HEK293 (cell line): ENCODE data around the gene SERPINB6.

Experiments
- CTCF ChIA-PET: fragments of 350-600 bp; formaldehyde crosslinking; extraction: SDS; loops from one replicate; lab custom pipeline; 2021; ENCODE audit warnings: antibody characterized with exemption; lab: Yijun Ruan, JAX
- POLR2A ChIA-PET: fragments of 300-600 bp; formaldehyde crosslinking; extraction: SDS; loops from one replicate; lab custom pipeline; 2020; ENCODE audit warnings: antibody characterized with exemption, inconsistent platforms; lab: Yijun Ruan, JAX
- H3K27ac ChIP-seq: fragments of 200-500 bp; sonication (Bioruptor generic); 2 replicates; pipeline ENCODE4 v1.5.1; 2014; ENCODE audit warnings: low read depth, low read length, control low read depth, inconsistent platforms; ENCODE audit errors: extremely low read depth
- H3K36me3 ChIP-seq, 2 experiments: fragments of 200-500 bp in 1 of 2; sonication (Bioruptor generic) in 1 of 2; 1 replicate in 1 of 2; 2 replicates in 1 of 2; pipeline ENCODE4 v1.5.1; 2014 to 2017; ENCODE audit warnings: inconsistent platforms in 2 of 2, low read length in 2 of 2; ENCODE audit not compliant: control insufficient read depth in 2 of 2, insufficient read depth in 1 of 2
- H3K4me1 ChIP-seq: fragments of 200-500 bp; sonication (Bioruptor generic); 2 replicates; pipeline ENCODE4 v1.5.1; 2014; ENCODE audit warnings: mild to moderate bottlenecking, low read length, inconsistent platforms; ENCODE audit not compliant: control insufficient read depth, insufficient read depth
- H3K4me3 ChIP-seq: 2 replicates; pipeline ENCODE4 v1.5.1; 2011; ENCODE audit warnings: low read depth, mild to moderate bottlenecking, control low read depth, low read length, moderate library complexity
- H3K9me3 ChIP-seq: fragments of 200-500 bp; sonication (Bioruptor generic); 2 replicates; pipeline ENCODE4 v1.5.1; 2014; ENCODE audit warnings: low read depth, low read length, inconsistent platforms; ENCODE audit not compliant: control insufficient read depth, insufficient read depth
- BCL6B ChIP-seq: fragments of 450-650 bp; formaldehyde crosslinking; IDR thresholded peaks from 2 replicates; pipeline ENCODE4 v1.5.1; 2017; ENCODE audit warnings: missing biosample characterization, missing genetic modification characterization
- HOXC10 ChIP-seq: sonication (generic); formaldehyde crosslinking; IDR thresholded peaks from 2 replicates; pipeline ENCODE4 v1.8.1; 2023; ENCODE audit warnings: mild to moderate bottlenecking, missing genetic modification reagents
- ZBTB48 ChIP-seq: fragments of 450-650 bp; formaldehyde crosslinking; IDR thresholded peaks from 2 replicates; pipeline ENCODE4 v1.5.1; 2016; ENCODE audit warnings: missing biosample characterization, missing genetic modification characterization
- ZEB2 ChIP-seq: fragments of 450-650 bp; formaldehyde crosslinking; IDR thresholded peaks from 2 replicates; pipeline ENCODE4 v1.5.1; 2016; ENCODE audit warnings: missing biosample characterization, missing genetic modification characterization
- ZNF10 ChIP-seq: fragments of 450-650 bp; formaldehyde crosslinking; IDR thresholded peaks from 2 replicates; pipeline ENCODE4 v1.5.1; 2017; ENCODE audit warnings: missing biosample characterization, missing genetic modification characterization
- ZNF114 ChIP-seq: fragments of 450-650 bp; formaldehyde crosslinking; IDR thresholded peaks from 2 replicates; pipeline ENCODE4 v1.5.0; 2017; ENCODE audit warnings: missing biosample characterization, missing genetic modification characterization
- ZNF138 ChIP-seq: fragments of 450-650 bp; formaldehyde crosslinking; IDR thresholded peaks from 2 replicates; pipeline ENCODE4 v1.5.1; 2016; ENCODE audit warnings: missing biosample characterization, missing genetic modification characterization, borderline replicate concordance
- ZNF23 ChIP-seq: fragments of 450-650 bp; formaldehyde crosslinking; IDR thresholded peaks from 2 replicates; pipeline ENCODE4 v1.5.1; 2016; ENCODE audit warnings: missing biosample characterization, missing genetic modification characterization, borderline replicate concordance
- ZNF341 ChIP-seq: fragments of 450-650 bp; formaldehyde crosslinking; IDR thresholded peaks from 2 replicates; pipeline ENCODE4; 2016; ENCODE audit warnings: low read depth, missing biosample characterization, missing genetic modification characterization
- ZNF48 ChIP-seq: fragments of 450-650 bp; formaldehyde crosslinking; IDR thresholded peaks from 2 replicates; pipeline ENCODE4 v1.5.1; 2016; ENCODE audit warnings: missing biosample characterization, missing genetic modification characterization
- ZNF670 ChIP-seq: fragments of 450-650 bp; formaldehyde crosslinking; IDR thresholded peaks from 2 replicates; pipeline ENCODE4 v1.5.1; 2016; ENCODE audit warnings: missing biosample characterization, missing genetic modification characterization, low read depth
- ZNF707 ChIP-seq: fragments of 450-650 bp; formaldehyde crosslinking; IDR thresholded peaks from 2 replicates; pipeline ENCODE4 v1.5.1; 2016; ENCODE audit warnings: missing biosample characterization, missing genetic modification characterization
- ZNF792 ChIP-seq: fragments of 450-650 bp; formaldehyde crosslinking; IDR thresholded peaks from 2 replicates; pipeline ENCODE4 v1.5.1; 2016; ENCODE audit warnings: missing biosample characterization, missing genetic modification characterization
- TF ChIP-seq, protein P1 (sequence below): fragments of 450-650 bp; formaldehyde crosslinking; IDR thresholded peaks from 2 replicates; pipeline ENCODE4 v1.5.1; 2017; ENCODE audit warnings: missing biosample characterization, missing genetic modification characterization
- TF ChIP-seq, protein P2 (sequence below): fragments of 450-650 bp; formaldehyde crosslinking; IDR thresholded peaks from 2 replicates; pipeline ENCODE4 v1.5.1; 2016; ENCODE audit warnings: missing biosample characterization, missing genetic modification characterization
- TF ChIP-seq, protein P3 (sequence below): fragments of 450-650 bp; formaldehyde crosslinking; IDR thresholded peaks from 2 replicates; pipeline ENCODE4 v1.5.1; 2016; ENCODE audit warnings: missing biosample characterization, missing genetic modification characterization

SERPINB6 gene

GRCh38 chr6:3016473-3017280, 45.3 kb upstream of the SERPINB6 start:
- POLR2A ChIA-PET, result interaction anchor here (1.4 to 1.8 kb wide), 2 partner anchors 9 to 15 kb away, joined by 5 read pairs; no protein-coding TSS in a partner anchor
- no peak for TF ChIP-seq ZNF10
- TF ChIP-seq, protein P1, sequence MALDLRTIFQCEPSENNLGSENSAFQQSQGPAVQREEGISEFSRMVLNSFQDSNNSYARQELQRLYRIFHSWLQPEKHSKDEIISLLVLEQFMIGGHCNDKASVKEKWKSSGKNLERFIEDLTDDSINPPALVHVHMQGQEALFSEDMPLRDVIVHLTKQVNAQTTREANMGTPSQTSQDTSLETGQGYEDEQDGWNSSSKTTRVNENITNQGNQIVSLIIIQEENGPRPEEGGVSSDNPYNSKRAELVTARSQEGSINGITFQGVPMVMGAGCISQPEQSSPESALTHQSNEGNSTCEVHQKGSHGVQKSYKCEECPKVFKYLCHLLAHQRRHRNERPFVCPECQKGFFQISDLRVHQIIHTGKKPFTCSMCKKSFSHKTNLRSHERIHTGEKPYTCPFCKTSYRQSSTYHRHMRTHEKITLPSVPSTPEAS, result peak; percentile 68; the same call in 1 of the 2 replicates
- Histone ChIP-seq H3K4me3 (no peak overlapping the region), H3K9me3 (no peaks in the 10 kb centered on the region), H3K4me1 (no peaks in the 10 kb centered on the region), H3K36me3 (peaks cover 6 to 65% of the 10 kb centered on the region in 2 experiments; a peak in 1 of 3 replicates), H3K27ac (no peak overlapping the region)
- CTCF ChIA-PET, result interaction anchor here (1.2 to 2.4 kb wide), 2 partner anchors 15 to 17 kb away, joined by 3 to 12 read pairs; partner anchors contain the start of gene NQO2

DNA sequence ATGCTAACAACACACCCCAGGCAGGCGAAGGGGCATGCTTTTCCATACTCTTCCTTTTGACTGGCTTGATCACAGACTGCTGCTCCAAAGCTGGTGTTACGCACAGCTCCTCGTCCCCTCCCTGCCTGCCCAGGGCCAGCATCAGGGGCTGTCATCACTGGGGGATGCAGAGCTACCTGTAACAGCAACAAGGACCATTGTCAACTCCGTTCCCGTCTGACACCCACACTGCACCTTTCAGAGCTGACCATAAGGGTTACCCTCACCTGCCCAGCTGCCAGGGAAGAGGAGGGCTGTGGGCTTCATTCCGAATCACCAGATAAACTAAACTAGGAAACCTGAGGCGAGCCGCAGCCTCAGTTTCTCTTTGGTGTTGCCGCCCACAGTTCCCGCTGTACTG, 43.8 kb upstream of the SERPINB6 start:
- CTCF ChIA-PET, result interaction anchor here (1.2 to 2.4 kb wide), 2 partner anchors 13 to 16 kb away, joined by 3 to 12 read pairs; partner anchors contain the start of gene NQO2
- TF ChIP-seq ZNF341 (tag by site-specific recombination), result no peak
- TF ChIP-seq BCL6B (tag by site-specific recombination), result no peak
- no peak for TF ChIP-seq ZEB2 (tag by site-specific recombination)
- no peak for TF ChIP-seq ZNF48
- TF ChIP-seq ZBTB48, result no peak
- TF ChIP-seq HOXC10 (CRISPR knock-in tag), result no peak
- H3K27ac ChIP-seq, result no peak overlapping the region
- H3K36me3 ChIP-seq, result peaks cover 6 to 75% of the 10 kb centered on the region in 2 experiments; a peak in 1 of 3 replicates
- no peaks in the 10 kb centered on the region for H3K9me3 ChIP-seq
- H3K4me3 ChIP-seq, result no peak overlapping the region
- POLR2A ChIA-PET, result interaction anchor here (0.6 to 1.0 kb wide), 2 partner anchors 16 to 250 kb away, joined by 4 to 6 read pairs; partner anchors contain the start of genes NQO2 and WRNIP1
- H3K4me1 ChIP-seq, result no peaks in the 10 kb centered on the region

DNA sequence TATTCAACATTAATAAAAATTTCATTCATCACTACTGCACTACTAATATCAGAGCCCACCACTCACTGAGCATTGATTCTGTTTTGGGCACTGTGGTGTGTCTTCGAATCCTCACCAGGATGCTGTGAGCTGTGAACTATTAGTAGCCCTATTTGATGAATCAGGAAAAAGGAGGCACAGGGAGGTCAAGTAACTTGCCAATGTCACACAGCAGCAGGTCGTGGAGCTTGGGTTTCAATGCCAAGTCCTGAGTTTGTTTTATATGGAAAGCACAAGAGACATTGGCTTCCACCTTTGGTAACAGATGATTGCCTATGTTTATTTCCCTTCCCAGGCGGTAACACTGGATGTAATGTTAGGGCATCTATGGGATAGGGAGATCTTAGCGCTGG, 43.3 kb upstream of the SERPINB6 start:
- H3K4me1 ChIP-seq, result no peaks in the 10 kb centered on the region
- TF ChIP-seq ZNF114 (tag by site-specific recombination), result no peak
- TF ChIP-seq ZNF670, result no peak
- TF ChIP-seq ZNF792 (tag by site-specific recombination), result no peak
- no peak for TF ChIP-seq ZNF707 (tag by site-specific recombination)
- TF ChIP-seq ZNF138 (tag by site-specific recombination), result no peak
- TF ChIP-seq, protein P2, sequence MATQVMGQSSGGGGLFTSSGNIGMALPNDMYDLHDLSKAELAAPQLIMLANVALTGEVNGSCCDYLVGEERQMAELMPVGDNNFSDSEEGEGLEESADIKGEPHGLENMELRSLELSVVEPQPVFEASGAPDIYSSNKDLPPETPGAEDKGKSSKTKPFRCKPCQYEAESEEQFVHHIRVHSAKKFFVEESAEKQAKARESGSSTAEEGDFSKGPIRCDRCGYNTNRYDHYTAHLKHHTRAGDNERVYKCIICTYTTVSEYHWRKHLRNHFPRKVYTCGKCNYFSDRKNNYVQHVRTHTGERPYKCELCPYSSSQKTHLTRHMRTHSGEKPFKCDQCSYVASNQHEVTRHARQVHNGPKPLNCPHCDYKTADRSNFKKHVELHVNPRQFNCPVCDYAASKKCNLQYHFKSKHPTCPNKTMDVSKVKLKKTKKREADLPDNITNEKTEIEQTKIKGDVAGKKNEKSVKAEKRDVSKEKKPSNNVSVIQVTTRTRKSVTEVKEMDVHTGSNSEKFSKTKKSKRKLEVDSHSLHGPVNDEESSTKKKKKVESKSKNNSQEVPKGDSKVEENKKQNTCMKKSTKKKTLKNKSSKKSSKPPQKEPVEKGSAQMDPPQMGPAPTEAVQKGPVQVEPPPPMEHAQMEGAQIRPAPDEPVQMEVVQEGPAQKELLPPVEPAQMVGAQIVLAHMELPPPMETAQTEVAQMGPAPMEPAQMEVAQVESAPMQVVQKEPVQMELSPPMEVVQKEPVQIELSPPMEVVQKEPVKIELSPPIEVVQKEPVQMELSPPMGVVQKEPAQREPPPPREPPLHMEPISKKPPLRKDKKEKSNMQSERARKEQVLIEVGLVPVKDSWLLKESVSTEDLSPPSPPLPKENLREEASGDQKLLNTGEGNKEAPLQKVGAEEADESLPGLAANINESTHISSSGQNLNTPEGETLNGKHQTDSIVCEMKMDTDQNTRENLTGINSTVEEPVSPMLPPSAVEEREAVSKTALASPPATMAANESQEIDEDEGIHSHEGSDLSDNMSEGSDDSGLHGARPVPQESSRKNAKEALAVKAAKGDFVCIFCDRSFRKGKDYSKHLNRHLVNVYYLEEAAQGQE (tag by site-specific recombination), result no peak
- TF ChIP-seq ZNF23, result no peak
- TF ChIP-seq, protein P3, sequence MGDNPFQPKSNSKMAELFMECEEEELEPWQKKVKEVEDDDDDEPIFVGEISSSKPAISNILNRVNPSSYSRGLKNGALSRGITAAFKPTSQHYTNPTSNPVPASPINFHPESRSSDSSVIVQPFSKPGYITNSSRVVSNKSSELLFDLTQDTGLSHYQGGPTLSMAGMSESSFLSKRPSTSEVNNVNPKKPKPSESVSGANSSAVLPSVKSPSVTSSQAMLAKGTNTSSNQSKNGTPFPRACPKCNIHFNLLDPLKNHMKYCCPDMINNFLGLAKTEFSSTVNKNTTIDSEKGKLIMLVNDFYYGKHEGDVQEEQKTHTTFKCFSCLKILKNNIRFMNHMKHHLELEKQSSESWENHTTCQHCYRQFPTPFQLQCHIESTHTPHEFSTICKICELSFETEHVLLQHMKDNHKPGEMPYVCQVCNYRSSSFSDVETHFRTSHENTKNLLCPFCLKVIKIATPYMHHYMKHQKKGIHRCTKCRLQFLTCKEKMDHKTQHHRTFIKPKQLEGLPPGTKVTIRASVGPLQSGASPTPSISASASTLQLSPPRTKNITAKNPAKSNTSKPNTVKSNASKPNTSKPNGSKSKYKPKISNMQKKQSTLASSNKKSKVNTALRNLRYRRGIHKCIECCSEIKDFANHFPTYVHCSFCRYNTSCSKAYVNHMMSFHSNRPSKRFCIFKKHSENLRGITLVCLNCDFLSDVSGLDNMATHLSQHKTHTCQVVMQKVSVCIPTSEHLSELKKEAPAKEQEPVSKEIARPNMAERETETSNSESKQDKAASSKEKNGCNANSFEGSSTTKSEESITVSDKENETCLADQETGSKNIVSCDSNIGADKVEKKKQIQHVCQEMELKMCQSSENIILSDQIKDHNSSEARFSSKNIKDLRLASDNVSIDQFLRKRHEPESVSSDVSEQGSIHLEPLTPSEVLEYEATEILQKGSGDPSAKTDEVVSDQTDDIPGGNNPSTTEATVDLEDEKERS, result no peak
- POLR2A ChIA-PET, result interaction anchor here (0.6 to 1.0 kb wide), 2 partner anchors 15 to 249 kb away, joined by 4 to 6 read pairs; partner anchors contain the start of genes NQO2 and WRNIP1
- peaks cover 6 to 75% of the 10 kb centered on the region in 2 experiments; a peak in 1 of 3 replicates for H3K36me3 ChIP-seq
- no peaks in the 10 kb centered on the region for H3K9me3 ChIP-seq
- CTCF ChIA-PET, result interaction anchor here (1.8 kb wide), 1 partner anchor 13 kb away, joined by 8 read pairs; no protein-coding TSS in a partner anchor
- no peak overlapping the region for H3K27ac ChIP-seq
- no peak overlapping the region for H3K4me3 ChIP-seq
